H1 (cell line): Measurements from ENCODE around the gene BBS1. TPM values are rescaled to one million over a fixed set of nuclear protein-coding genes. Genes with fewer than 3 reads are reported as not detected.

Source experiments
- CTCF ChIA-PET: fragments of 300-600 bp; sonication (Branson Sonifier 250); formaldehyde crosslinking; loops from one replicate; lab custom pipeline; 2021; ENCODE audit not compliant: partially characterized antibody; lab: Charles Lee
- POLR2A ChIA-PET: fragments of 300-600 bp; sonication (Branson Sonifier 250); formaldehyde crosslinking; loops from one replicate; lab custom pipeline; 2021; ENCODE audit warnings: inconsistent platforms; ENCODE audit not compliant: partially characterized antibody; lab: Charles Lee
- DNase-seq, 2 experiments: peaks; one replicate each; pipeline versions ENCODE4 v3.0.0 to v3.0.0-alpha.2; 2010 to 2022; ENCODE audit warnings: low spot score in 2 of 2, low read depth in 1 of 2, mixed read lengths in 1 of 2
- FAIRE-seq: peaks from 2 replicates; lab custom pipeline; 2011; peaks lifted over from hg19 to GRCh38; lab: Jason Lieb, UNC
- H2AFZ ChIP-seq: 2 replicates; pipeline ENCODE4 v1.8.1; 2012; ENCODE audit warnings: low read length, inconsistent platforms
- H2AK5ac ChIP-seq: 2 replicates; pipeline ENCODE4 v1.6.1; 2013; ENCODE audit warnings: low read depth, low read length
- H2BK120ac ChIP-seq: replicated peaks from 2 replicates; pipeline ENCODE3; 2013; ENCODE audit warnings: low read depth, low read length, inconsistent platforms
- H2BK12ac ChIP-seq: 2 replicates; pipeline ENCODE4 v1.6.1; 2013; ENCODE audit warnings: low read depth, low read length
- H2BK15ac ChIP-seq: 2 replicates; pipeline ENCODE4 v1.6.1; 2013; ENCODE audit warnings: low read length
- H2BK20ac ChIP-seq: 2 replicates; pipeline ENCODE4 v1.6.1; 2013; ENCODE audit warnings: low read length
- H2BK5ac ChIP-seq: 2 replicates; pipeline ENCODE4 v1.6.1; 2013; ENCODE audit warnings: low read depth, low read length
- H3K14ac ChIP-seq: 2 replicates; pipeline ENCODE4 v1.6.1; 2013; ENCODE audit warnings: inconsistent platforms; ENCODE audit not compliant: insufficient read length
- H3K18ac ChIP-seq: 2 replicates; pipeline ENCODE4 v1.6.1; 2013; ENCODE audit warnings: low read length; ENCODE audit errors: extremely low read depth
- H3K23ac ChIP-seq: 2 replicates; pipeline ENCODE4 v1.6.1; 2013; ENCODE audit warnings: inconsistent platforms; ENCODE audit not compliant: insufficient read length
- H3K23me2 ChIP-seq: 2 replicates; pipeline ENCODE4 v1.6.1; 2013; ENCODE audit warnings: low read depth, low read length
- H3K27ac ChIP-seq: 2 replicates; pipeline ENCODE4 v1.6.1; 2011; ENCODE audit warnings: low read depth, low read length, inconsistent platforms
- H3K27me3 ChIP-seq, 4 experiments: replicated peaks in 1 of 4; 1 replicate in 1 of 4; 2 replicates in 3 of 4; pipeline versions ENCODE4 v1.6.1 to v1.8.1; 2011 to 2013; ENCODE audit warnings: low read length in 3 of 4, mild to moderate bottlenecking in 3 of 4, inconsistent platforms in 2 of 4, mixed read lengths in 2 of 4, moderate library complexity in 1 of 4; ENCODE audit not compliant: control insufficient read depth in 3 of 4, insufficient read depth in 3 of 4; ENCODE audit errors: extremely low read depth in 1 of 4
- H3K36me3 ChIP-seq, 4 experiments: 2 replicates each; pipeline versions ENCODE4 v1.6.1 to v1.8.1; 2011 to 2013; ENCODE audit warnings: mild to moderate bottlenecking in 4 of 4, low read length in 3 of 4, moderate library complexity in 2 of 4, control low read depth in 1 of 4, inconsistent platforms in 1 of 4; ENCODE audit not compliant: insufficient read depth in 4 of 4, control insufficient read depth in 2 of 4
- H3K4ac ChIP-seq: replicated peaks from 2 replicates; pipeline ENCODE3; 2013; ENCODE audit warnings: low read length, low read depth, mixed read lengths, inconsistent platforms; ENCODE audit not compliant: insufficient read length
- H3K4me1 ChIP-seq, 4 experiments: replicated peaks in 1 of 4; 1 replicate in 1 of 4; 2 replicates in 3 of 4; pipeline versions ENCODE4 v1.6.1 to v1.8.1; 2011 to 2013; ENCODE audit warnings: low read length in 3 of 4, inconsistent platforms in 2 of 4, mixed read lengths in 1 of 4; ENCODE audit not compliant: insufficient read depth in 4 of 4, control insufficient read depth in 3 of 4
- H3K4me2 ChIP-seq, 2 experiments: 2 replicates each; pipeline versions ENCODE4 v1.6.1 to v1.8.1; 2011 to 2013; ENCODE audit warnings: low read depth in 2 of 2, low read length in 2 of 2, control low read depth in 1 of 2, inconsistent platforms in 1 of 2, mild to moderate bottlenecking in 1 of 2; ENCODE audit not compliant: insufficient read depth in 1 of 2
- H3K4me3 ChIP-seq, 4 experiments: fragments of 200-600, 300-600 bp in 1 of 4; sonication (generic), shearing (Covaris generic), sonication (Bioruptor Twin) in 1 of 4; 2 replicates each; pipeline versions ENCODE4 v1.5.1 to v1.8.1; 2011 to 2016; ENCODE audit warnings: low read length in 4 of 4, low read depth in 3 of 4, control low read depth in 2 of 4, inconsistent platforms in 2 of 4, mild to moderate bottlenecking in 2 of 4, mixed read lengths in 1 of 4, moderate library complexity in 1 of 4; ENCODE audit not compliant: insufficient read depth in 2 of 4; ENCODE audit errors: extremely low read depth in 1 of 4
- H3K56ac ChIP-seq: replicated peaks from 2 replicates; pipeline ENCODE3; 2013; ENCODE audit warnings: low read depth, mild to moderate bottlenecking, mixed read lengths, low read length, inconsistent platforms; ENCODE audit not compliant: insufficient read length
- H3K79me1 ChIP-seq: 2 replicates; pipeline ENCODE4 v1.6.1; 2013; ENCODE audit warnings: low read depth, low read length, control low read depth
- H3K79me2 ChIP-seq, 2 experiments: 2 replicates each; pipeline versions ENCODE4 v1.6.1 to v1.8.1; 2012 to 2013; ENCODE audit warnings: low read length in 2 of 2, mild to moderate bottlenecking in 2 of 2, inconsistent platforms in 1 of 2; ENCODE audit not compliant: insufficient read depth in 2 of 2, control insufficient read depth in 1 of 2
- H3K9ac ChIP-seq, 4 experiments: replicated peaks in 1 of 4; 1 replicate in 1 of 4; 2 replicates in 3 of 4; pipeline versions ENCODE4 v1.6.1 to v1.8.1; 2011 to 2013; ENCODE audit warnings: low read depth in 3 of 4, low read length in 3 of 4, control low read depth in 2 of 4, mild to moderate bottlenecking in 2 of 4, moderate library complexity in 2 of 4, inconsistent platforms in 1 of 4; ENCODE audit errors: extremely low read depth in 1 of 4
- H3K9me3 ChIP-seq, 2 experiments: 2 replicates each; pipeline versions ENCODE4 v1.6.1 to v1.8.1; 2012 to 2013; ENCODE audit warnings: mild to moderate bottlenecking in 2 of 2, moderate library complexity in 2 of 2, control low read depth in 1 of 2, inconsistent platforms in 1 of 2, low read depth in 1 of 2, low read length in 1 of 2, mixed read lengths in 1 of 2; ENCODE audit not compliant: insufficient read depth in 2 of 2
- H4K20me1 ChIP-seq, 2 experiments: replicated peaks in 1 of 2; 2 replicates each; pipeline versions ENCODE3 to v1.8.1; 2011 to 2013; ENCODE audit warnings: inconsistent platforms in 2 of 2, low read length in 2 of 2, mild to moderate bottlenecking in 1 of 2; ENCODE audit not compliant: insufficient read depth in 2 of 2, control insufficient read depth in 1 of 2
- H4K5ac ChIP-seq: 2 replicates; pipeline ENCODE4 v1.6.1; 2013; ENCODE audit warnings: low read length, low read depth, mixed read lengths, inconsistent platforms; ENCODE audit not compliant: insufficient read length
- H4K8ac ChIP-seq: 2 replicates; pipeline ENCODE4 v1.8.0; 2013; ENCODE audit warnings: mild to moderate bottlenecking, moderate library complexity, low read length, inconsistent platforms; ENCODE audit not compliant: insufficient read depth; ENCODE audit errors: extremely low read depth
- H4K91ac ChIP-seq: replicated peaks from 2 replicates; pipeline ENCODE3; 2013; ENCODE audit warnings: low read length, mixed read lengths, inconsistent platforms; ENCODE audit not compliant: insufficient read length
- ATF2 ChIP-seq: IDR thresholded peaks from 2 replicates; pipeline ENCODE4 v1.6.1; 2012; ENCODE audit warnings: low read length, inconsistent platforms
- CEBPB ChIP-seq: IDR thresholded peaks from 2 replicates; pipeline ENCODE4 v1.6.1; 2012; ENCODE audit warnings: low read depth, low read length
- CHD2 ChIP-seq: IDR thresholded peaks from 2 replicates; pipeline ENCODE4 v1.6.1; 2012; ENCODE audit warnings: low read length, improper control_type of control experiment
- GABPA ChIP-seq: IDR thresholded peaks from 2 replicates; pipeline ENCODE4 v1.6.1; 2011; ENCODE audit warnings: mild to moderate bottlenecking, low read length, moderate library complexity, borderline replicate concordance; ENCODE audit not compliant: insufficient read depth
- GTF2F1 ChIP-seq: IDR thresholded peaks from 2 replicates; pipeline ENCODE4 v1.6.1; 2012; ENCODE audit warnings: low read depth, low read length, improper control_type of control experiment, borderline replicate concordance
- RFX5 ChIP-seq: IDR thresholded peaks from 2 replicates; pipeline ENCODE4 v1.6.1; 2011; ENCODE audit warnings: low read depth, low read length, improper control_type of control experiment, borderline replicate concordance
- RXRA ChIP-seq: IDR thresholded peaks from 2 replicates; pipeline ENCODE4 v1.6.1; 2011; ENCODE audit warnings: low read depth, mild to moderate bottlenecking, low read length, moderate library complexity; ENCODE audit not compliant: insufficient read depth
- SP1 ChIP-seq: IDR thresholded peaks from 2 replicates; pipeline ENCODE4 v1.6.1; 2011; ENCODE audit warnings: low read depth, low read length
- SP4 ChIP-seq: IDR thresholded peaks from 2 replicates; pipeline ENCODE4 v1.6.1; 2012; ENCODE audit warnings: low read length, inconsistent platforms
- YY1 ChIP-seq: IDR thresholded peaks from 2 replicates; pipeline ENCODE4 v1.6.1; 2011; ENCODE audit warnings: low read depth, mild to moderate bottlenecking, low read length
- WGBS, 2 experiments: shearing (Covaris generic) in 1 of 2; methylation state at CpG; one replicate each; pipeline versions ENCODE4 v1.1.6 to v1.1.7; 2013 to 2015; ENCODE audit warnings: low lambda C conversion rate in 2 of 2, mixed read lengths in 2 of 2, inconsistent platforms in 1 of 2, low coverage in 1 of 2, missing lambda C conversion rate in 1 of 2; ENCODE audit not compliant: insufficient replicate concordance in 2 of 2, insufficient coverage in 1 of 2, insufficient read length in 1 of 2; ENCODE audit errors: extremely low coverage in 1 of 2, missing lambda C conversion rate in 1 of 2; 5-methylcytosine and 5-hydroxymethylcytosine counted together
- polyA plus RNA-seq, 7 experiments: library from polyadenylated mRNA; depleted of rRNA in 3 of 7; stranded (reverse) in 5 of 7; unstranded in 2 of 7; fragments of >200 nt in 5 of 7; fragments of 200-250 nt in 2 of 7; gene quantifications; 1 replicate in 5 of 7; 2 replicates in 1 of 7; 4 replicates in 1 of 7; pipeline versions ENCODE4 v1.2.1 to v1.2.3, GENCODE V29; 2011 to 2013; ENCODE audit warnings: missing spikeins in 2 of 7, mixed read lengths in 2 of 7
- total RNA-seq: library from RNA; stranded (reverse); fragmentation: NEBNext Ultra II Directional; extraction: Animal tissue kit (Norgen Biotek cat#: 25700); gene quantifications from 2 replicates; pipeline ENCODE4 v1.2.1, GENCODE V29; 2021

The BBS1 gene
- total and polyA plus RNA-seq, 2 of the 8 experiments (the other 6 are each of a cell fraction or from before 2014, with no cell fraction given): 19.1 to 19.5 TPM

- H3K23me2 ChIP-seq: peaks cover 3% of the 10 kb centered on the region; the same call in 1 of the 2 replicates
- no peak overlapping the region for H3K56ac ChIP-seq
- H3K23ac ChIP-seq: no peak overlapping the region
- H2BK120ac ChIP-seq: no peak overlapping the region
- no peak for TF ChIP-seq SP1
- no peak for TF ChIP-seq CEBPB
- TF ChIP-seq RFX5: no peak
- no peak for TF ChIP-seq RXRA
- TF ChIP-seq CHD2: no peak
- no peak for TF ChIP-seq GABPA
- TF ChIP-seq YY1: no peak
- TF ChIP-seq GTF2F1: no peak
- TF ChIP-seq SP4: no peak
- TF ChIP-seq ATF2: no peak
- TF ChIP-seq, all 59 proteins: peak for 0
- Histone ChIP-seq H4K8ac (no peak overlapping the region), H3K4ac (no peak overlapping the region), H3K27me3 (no peaks in the 10 kb centered on the region), H3K4me1 (peaks cover 0 to 17% (median 4%) of the 10 kb centered on the region in 4 experiments; a peak in 6 of 7 replicates), H2BK5ac (no peak overlapping the region), H4K5ac (no peak overlapping the region), H4K20me1 (no peaks in the 10 kb centered on the region), H3K4me3 (no peak overlapping the region), H3K18ac (no peak overlapping the region), H3K79me1 (no peaks in the 10 kb centered on the region), H3K79me2 (no peaks in the 10 kb centered on the region), H3K9ac (no peak overlapping the region), H3K36me3 (no peaks in the 10 kb centered on the region), H4K91ac (no peak overlapping the region), H2BK12ac (no peak overlapping the region), H2AK5ac (no peak overlapping the region; the same call in 1 of the 2 replicates), H2BK20ac (no peak overlapping the region), H2AFZ (no peak overlapping the region), H3K14ac (no peak overlapping the region), H3K4me2 (no peak overlapping the region), H3K27ac (no peak overlapping the region), H3K9me3 (no peaks in the 10 kb centered on the region), H2BK15ac (peak overlapping the region; percentile 63; the same call in 1 of the 2 replicates)
- 90% methylated on average over 4 of the region's 4 CpGs; no CpG with 5 or more reads in 1 of the 2 experiments for WGBS, 2 experiments
- POLR2A ChIA-PET: interaction anchor here (0.9 to 2.4 kb wide), 4 partner anchors 9 to 428 kb away, joined by 3 to 7 read pairs (median 5); partner anchors contain the start of gene RBM14
- FAIRE-seq (no peak), DNase-seq (no peak)
- CTCF ChIA-PET: interaction anchor here (0.9 to 1.4 kb wide), 3 partner anchors 39 to 137 kb away, joined by 3 to 4 read pairs (median 3); no protein-coding TSS in a partner anchor
Measured at GRCh38 chr11:66541892-66542291, 31.5 kb downstream of the BBS1 start.
